ENCODE measurements around the gene FBXW8.

The FBXW8 gene

DNA sequence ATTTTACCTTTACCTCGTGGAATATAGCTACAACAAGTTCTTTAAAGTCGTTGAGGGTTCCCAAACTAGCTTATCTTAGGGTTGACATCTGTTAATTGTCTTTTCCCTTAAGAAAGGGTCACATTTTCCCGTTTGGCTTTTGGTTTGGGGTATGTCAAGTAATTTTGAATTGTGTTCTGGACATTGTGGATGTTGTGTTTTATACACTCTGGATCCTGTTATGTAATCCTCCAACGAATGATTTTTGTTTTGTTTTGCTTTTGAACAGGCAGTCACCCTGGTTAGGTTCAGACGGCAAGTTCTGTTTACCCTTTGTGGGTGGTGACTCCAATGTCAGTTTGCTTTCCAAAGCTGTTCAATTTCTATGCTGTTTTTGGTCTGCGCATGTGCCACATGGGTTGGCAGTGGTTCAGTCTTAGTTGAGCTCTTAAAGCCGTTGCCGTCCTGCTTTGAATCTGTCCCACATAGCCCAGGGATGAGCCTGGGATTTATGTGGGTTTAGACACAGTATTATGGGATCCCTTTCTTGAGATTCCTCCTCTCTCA lies 103.7 kb downstream of the FBXW8 start:
- no peak for TF ChIP-seq EZH2phosphoT487 (IDR thresholded peaks at IDR 0.05; ENCODE audit: borderline replicate concordance, low read length)
- TF ChIP-seq, protein P1, sequence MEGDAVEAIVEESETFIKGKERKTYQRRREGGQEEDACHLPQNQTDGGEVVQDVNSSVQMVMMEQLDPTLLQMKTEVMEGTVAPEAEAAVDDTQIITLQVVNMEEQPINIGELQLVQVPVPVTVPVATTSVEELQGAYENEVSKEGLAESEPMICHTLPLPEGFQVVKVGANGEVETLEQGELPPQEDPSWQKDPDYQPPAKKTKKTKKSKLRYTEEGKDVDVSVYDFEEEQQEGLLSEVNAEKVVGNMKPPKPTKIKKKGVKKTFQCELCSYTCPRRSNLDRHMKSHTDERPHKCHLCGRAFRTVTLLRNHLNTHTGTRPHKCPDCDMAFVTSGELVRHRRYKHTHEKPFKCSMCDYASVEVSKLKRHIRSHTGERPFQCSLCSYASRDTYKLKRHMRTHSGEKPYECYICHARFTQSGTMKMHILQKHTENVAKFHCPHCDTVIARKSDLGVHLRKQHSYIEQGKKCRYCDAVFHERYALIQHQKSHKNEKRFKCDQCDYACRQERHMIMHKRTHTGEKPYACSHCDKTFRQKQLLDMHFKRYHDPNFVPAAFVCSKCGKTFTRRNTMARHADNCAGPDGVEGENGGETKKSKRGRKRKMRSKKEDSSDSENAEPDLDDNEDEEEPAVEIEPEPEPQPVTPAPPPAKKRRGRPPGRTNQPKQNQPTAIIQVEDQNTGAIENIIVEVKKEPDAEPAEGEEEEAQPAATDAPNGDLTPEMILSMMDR (IDR thresholded peaks at IDR 0.05; ENCODE audit: low read depth, low read length, poor library complexity, severe bottlenecking), result no peak
- H3K36me3 ChIP-seq (ENCODE audit: control insufficient read depth, low read length), result peaks cover 61% of the 10 kb centered on the region
- no peaks in the 10 kb centered on the region for H3F3A ChIP-seq (ENCODE audit: control insufficient read depth, insufficient read depth)

GRCh38 chr12:117015811-117016210 lies 105.1 kb downstream of the FBXW8 start:
- TF ChIP-seq EZH2phosphoT487 (IDR thresholded peaks at IDR 0.05; ENCODE audit: borderline replicate concordance, low read length), result no peak
- TF ChIP-seq, protein P1 (IDR thresholded peaks at IDR 0.05; ENCODE audit: low read depth, low read length, poor library complexity, severe bottlenecking), result no peak
- Histone ChIP-seq H3K36me3 (ENCODE audit: control insufficient read depth, low read length) (peaks cover 59% of the 10 kb centered on the region), H3K9me2 (replicated peaks; ENCODE audit: control insufficient read depth, low read length) (no peaks in the 10 kb centered on the region)

More for the DNA sequence above, 103.7 kb downstream of the FBXW8 start:
- Histone ChIP-seq H3K4me3 (ENCODE audit: low read length) (no peak overlapping the region), H3K4me2 (ENCODE audit: low read length) (no peak overlapping the region), H3K4me1 (ENCODE audit: control insufficient read depth, low read length) (no peaks in the 10 kb centered on the region), H3K79me2 (ENCODE audit: control insufficient read depth, low read length) (no peaks in the 10 kb centered on the region), H3K27me3 (ENCODE audit: control insufficient read depth, low read length) (no peaks in the 10 kb centered on the region), H3K9me3 (ENCODE audit: control insufficient read depth, insufficient read depth, low read length) (no peaks in the 10 kb centered on the region), H3K27ac (ENCODE audit: low read depth, low read length) (no peak overlapping the region), H3K9me2 (replicated peaks; ENCODE audit: control insufficient read depth, low read length) (no peaks in the 10 kb centered on the region), H4K20me1 (ENCODE audit: control insufficient read depth, insufficient read depth, low read depth, low read length) (no peaks in the 10 kb centered on the region)

DNA sequence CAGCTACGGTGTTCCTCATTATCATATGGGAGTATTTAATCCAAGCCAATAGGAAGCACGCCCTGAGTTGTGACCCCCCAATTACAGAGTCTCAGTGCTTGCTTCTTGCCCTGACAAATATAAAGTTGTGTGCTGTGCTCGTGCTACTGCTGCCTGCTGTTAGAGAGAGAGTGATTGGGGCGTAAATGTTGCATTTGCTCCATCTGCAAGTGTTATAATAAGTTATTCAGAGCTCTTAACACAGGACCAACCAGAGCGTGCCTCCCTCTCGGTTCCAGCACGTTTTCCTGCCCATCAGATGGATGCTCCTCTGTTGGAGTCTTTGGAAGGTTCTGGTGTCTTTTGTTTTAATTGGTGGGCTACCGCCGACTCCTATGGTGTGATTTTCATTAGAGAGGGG lies 107.1 kb downstream of the FBXW8 start:
- Histone ChIP-seq H3K9me2 (replicated peaks; ENCODE audit: control insufficient read depth, low read length) (no peaks in the 10 kb centered on the region), H3K9me3 (ENCODE audit: control insufficient read depth, insufficient read depth, low read length) (no peaks in the 10 kb centered on the region), H3K36me3 (ENCODE audit: control insufficient read depth, low read length) (peaks cover 49% of the 10 kb centered on the region), H3K4me3 (ENCODE audit: low read length) (no peak overlapping the region), H4K20me1 (ENCODE audit: control insufficient read depth, insufficient read depth, low read depth, low read length) (no peaks in the 10 kb centered on the region), H3K4me2 (ENCODE audit: low read length) (no peak overlapping the region), H3F3A (ENCODE audit: control insufficient read depth, insufficient read depth) (no peaks in the 10 kb centered on the region), H3K27me3 (ENCODE audit: control insufficient read depth, low read length) (no peaks in the 10 kb centered on the region), H3K27ac (ENCODE audit: low read depth, low read length) (no peak overlapping the region), H3K4me1 (ENCODE audit: control insufficient read depth, low read length) (no peaks in the 10 kb centered on the region), H3K79me2 (ENCODE audit: control insufficient read depth, low read length) (no peaks in the 10 kb centered on the region)
- TF ChIP-seq, protein P1 (IDR thresholded peaks at IDR 0.05; ENCODE audit: low read depth, low read length, poor library complexity, severe bottlenecking), result no peak
- no peak for TF ChIP-seq EZH2phosphoT487 (IDR thresholded peaks at IDR 0.05; ENCODE audit: borderline replicate concordance, low read length)

More at GRCh38 chr12:117015811-117016210, 105.1 kb downstream of the FBXW8 start:
- no peak overlapping the region for H3K27ac ChIP-seq (ENCODE audit: low read depth, low read length)
- no peaks in the 10 kb centered on the region for H3K9me3 ChIP-seq (ENCODE audit: control insufficient read depth, insufficient read depth, low read length)
- no peaks in the 10 kb centered on the region for H3K79me2 ChIP-seq (ENCODE audit: control insufficient read depth, low read length)
- H3F3A ChIP-seq (ENCODE audit: control insufficient read depth, insufficient read depth), result no peaks in the 10 kb centered on the region
- H3K4me2 ChIP-seq (ENCODE audit: low read length), result no peak overlapping the region
- no peaks in the 10 kb centered on the region for H3K4me1 ChIP-seq (ENCODE audit: control insufficient read depth, low read length)
- no peaks in the 10 kb centered on the region for H3K27me3 ChIP-seq (ENCODE audit: control insufficient read depth, low read length)
- no peaks in the 10 kb centered on the region for H4K20me1 ChIP-seq (ENCODE audit: control insufficient read depth, insufficient read depth, low read depth, low read length)
- no peak overlapping the region for H3K4me3 ChIP-seq (ENCODE audit: low read length)
